Endothelial cell of umbilical vein (primary cell): ENCODE measurements around the gene GNE. TPM values are rescaled to one million over a fixed set of nuclear protein-coding genes. Genes with fewer than 3 reads are reported as not detected.

ENCODE experiments used
- BruUV-seq: library from RNA; stranded (reverse); fragments of 400-500 nt; replicated peaks from 2 replicates; lab custom pipeline; 2021; lab: Mats Ljungman, UMichigan
- CTCF ChIA-PET: fragments of 300-600, 350-600 bp; sonication (Branson Sonifier 250); formaldehyde crosslinking; loops from one replicate; lab custom pipeline; 2021; ENCODE audit warnings: antibody characterized with exemption, inconsistent platforms; lab: Charles Lee
- POLR2A ChIA-PET: fragments of 300-600, 350-600 bp; sonication (Branson Sonifier 250); formaldehyde crosslinking; loops from one replicate; lab custom pipeline; 2021; ENCODE audit warnings: antibody characterized with exemption, inconsistent platforms; lab: Charles Lee
- DNase-seq: peaks from one replicate; pipeline ENCODE4 v3.0.0-alpha.2; 2011; ENCODE audit warnings: low read depth, low spot score
- FAIRE-seq: peaks from 2 replicates; lab custom pipeline; 2011; peaks lifted over from hg19 to GRCh38; lab: Jason Lieb, UNC
- H2AFZ ChIP-seq: 2 replicates; pipeline ENCODE4 v1.6.0; 2012; ENCODE audit warnings: low read depth, low read length, control low read depth, inconsistent platforms
- H3K27ac ChIP-seq: 2 replicates; pipeline ENCODE4 v1.5.1; 2011; ENCODE audit warnings: low read depth, mild to moderate bottlenecking, control low read depth, low read length, moderate library complexity; ENCODE audit not compliant: insufficient read depth
- H3K27me3 ChIP-seq, 2 experiments: 2 replicates each; pipeline versions ENCODE4 v1.6.0 to v1.6.1; 2011; ENCODE audit warnings: low read length in 2 of 2, mixed read lengths in 1 of 2; ENCODE audit not compliant: control insufficient read depth in 2 of 2, insufficient read depth in 2 of 2
- H3K36me3 ChIP-seq, 2 experiments: 2 replicates in 1 of 2; 3 replicates in 1 of 2; pipeline ENCODE4 v1.5.1; 2011; ENCODE audit warnings: low read length in 2 of 2, mild to moderate bottlenecking in 1 of 2, moderate library complexity in 1 of 2; ENCODE audit not compliant: control insufficient read depth in 2 of 2, insufficient read depth in 2 of 2; ENCODE audit errors: extremely low read depth in 1 of 2
- H3K4me1 ChIP-seq: 3 replicates; pipeline ENCODE4 v1.5.1; 2011; ENCODE audit warnings: mild to moderate bottlenecking, low read length; ENCODE audit not compliant: control insufficient read depth, insufficient read depth; ENCODE audit errors: extremely low read depth
- H3K4me2 ChIP-seq: 2 replicates; pipeline ENCODE4 v1.6.1; 2011; ENCODE audit warnings: low read length, control low read depth, mixed read lengths; ENCODE audit not compliant: insufficient read depth
- H3K4me3 ChIP-seq, 3 experiments: fragments of 200-600 bp in 1 of 3; sonication (generic), shearing (Covaris generic) in 1 of 3; replicated peaks in 1 of 3; 2 replicates each; pipeline ENCODE4 v1.5.1; 2011 to 2016; ENCODE audit warnings: control low read depth in 3 of 3, low read length in 3 of 3, mild to moderate bottlenecking in 2 of 3, inconsistent platforms in 1 of 3, low read depth in 1 of 3, moderate library complexity in 1 of 3; ENCODE audit not compliant: insufficient read depth in 1 of 3
- H3K79me2 ChIP-seq: 2 replicates; pipeline ENCODE4 v1.6.0; 2012; ENCODE audit warnings: low read length, inconsistent platforms; ENCODE audit not compliant: control insufficient read depth, insufficient read depth
- H3K9ac ChIP-seq: replicated peaks from 2 replicates; pipeline ENCODE3; 2011; ENCODE audit warnings: low read length, control low read depth; ENCODE audit not compliant: insufficient read depth; ENCODE audit errors: extremely low read depth
- H3K9me1 ChIP-seq: replicated peaks from 3 replicates; pipeline ENCODE4 v1.6.0; 2011; ENCODE audit warnings: mild to moderate bottlenecking, low read length; ENCODE audit not compliant: control insufficient read depth, insufficient read depth; ENCODE audit errors: extremely low read depth
- H3K9me3 ChIP-seq: replicated peaks from 2 replicates; pipeline ENCODE4 v1.5.1; 2012; ENCODE audit warnings: low read length, inconsistent platforms; ENCODE audit not compliant: control insufficient read depth, insufficient read depth
- H4K20me1 ChIP-seq: replicated peaks from 2 replicates; pipeline ENCODE3; 2011; ENCODE audit warnings: mild to moderate bottlenecking, low read length; ENCODE audit not compliant: control insufficient read depth, insufficient read depth; ENCODE audit errors: extremely low read depth
- CTCF ChIP-seq, 2 donors: IDR thresholded peaks; 1 replicate in 1 of 2; 2 replicates in 1 of 2; pipeline ENCODE4 v1.5.1; 2011; ENCODE audit warnings: low read length in 2 of 2, mild to moderate bottlenecking in 2 of 2, moderate library complexity in 2 of 2, control low read depth in 1 of 2, inconsistent platforms in 1 of 2, low read depth in 1 of 2; ENCODE audit not compliant: insufficient read depth in 1 of 2; ENCODE audit errors: extremely low read depth in 1 of 2
- EZH2 ChIP-seq: IDR thresholded peaks from 2 replicates; pipeline ENCODE4 v1.6.1; 2012; ENCODE audit warnings: borderline replicate concordance, low read depth, mild to moderate bottlenecking, moderate library complexity, low read length, inconsistent platforms; ENCODE audit not compliant: severe bottlenecking
- FOS ChIP-seq: IDR thresholded peaks from 2 replicates; pipeline ENCODE4 v1.6.1; 2011; ENCODE audit warnings: mild to moderate bottlenecking, low read length, moderate library complexity, borderline replicate concordance; ENCODE audit not compliant: insufficient read depth
- GATA2 ChIP-seq: IDR thresholded peaks from 2 replicates; pipeline ENCODE4 v1.7.0; 2011; ENCODE audit warnings: low read depth, mild to moderate bottlenecking, moderate library complexity, mixed read lengths, low read length; ENCODE audit not compliant: insufficient read length, insufficient read depth
- JUN ChIP-seq: IDR thresholded peaks from 2 replicates; pipeline ENCODE4 v1.6.1; 2011; ENCODE audit warnings: borderline replicate concordance, low read depth; ENCODE audit not compliant: insufficient read length, insufficient read depth
- MYC ChIP-seq: IDR thresholded peaks from one replicate; pipeline ENCODE4 v1.6.1; 2011; ENCODE audit warnings: mild to moderate bottlenecking, low read depth, low read length
- POLR2A ChIP-seq: IDR thresholded peaks from 2 replicates; pipeline ENCODE4 v1.6.1; 2012; ENCODE audit warnings: low read depth, mild to moderate bottlenecking, control low read depth, low read length
- POLR2AphosphoS5 ChIP-seq: IDR thresholded peaks from 2 replicates; pipeline ENCODE4 v1.6.1; 2012; ENCODE audit warnings: low read depth, mild to moderate bottlenecking, control low read depth, low read length, moderate library complexity; ENCODE audit not compliant: insufficient read depth
- dilution Hi-C: fragments of 300-500 bp; cut with MboI; formaldehyde crosslinking; loops from one replicate; pipeline ENCODE4 v1.15.0; 2019; ENCODE audit warnings: low sequenced_read_pairs; ENCODE audit not compliant: extremely low pct_ligation_motif_present
- intact Hi-C: fragments of 100-400 bp; cut with micrococcal nuclease; formaldehyde crosslinking; loops from one replicate; pipeline ENCODE4 v1.10.0; 2022
- polyA plus RNA-seq, 4 experiments: library from polyadenylated mRNA; depleted of rRNA in 3 of 4; stranded (reverse) in 3 of 4; unstranded in 1 of 4; fragments of >200 nt; gene quantifications; 2 replicates each; pipeline versions ENCODE4 v1.2.1 to v1.2.3, GENCODE V29; 2011 to 2012; ENCODE audit warnings: missing spikeins in 1 of 4
- total RNA-seq: library from RNA; stranded (reverse); gene quantifications from 2 replicates; pipeline ENCODE4 v1.2.3, GENCODE V29; 2021
- TF ChIP-seq, protein P1 (sequence below): IDR thresholded peaks from 2 replicates; pipeline ENCODE4 v1.6.1; 2011; ENCODE audit not compliant: insufficient read depth, insufficient read length

GNE gene
- total and polyA plus RNA-seq, 2 donors (not counting 3 experiments of a cell fraction or from before 2014, with no cell fraction given), result 8.5 to 11.4 TPM

- H4K20me1 ChIP-seq, result no peaks in the 10 kb centered on the region
- H3K36me3 ChIP-seq, result no peaks in the 10 kb centered on the region
- TF ChIP-seq MYC (no peak), POLR2AphosphoS5 (no peak), JUN (no peak), FOS (no peak), EZH2 (no peak), GATA2 (no peak), CTCF (IDR thresholded peaks at IDR 0.05; ENCODE audit: extremely low read depth in 1 of 2, insufficient read depth in 1 of 2, low read depth in 1 of 2, low read length in 2 of 2) (no peak), POLR2A (no peak)
- TF ChIP-seq, protein P1, sequence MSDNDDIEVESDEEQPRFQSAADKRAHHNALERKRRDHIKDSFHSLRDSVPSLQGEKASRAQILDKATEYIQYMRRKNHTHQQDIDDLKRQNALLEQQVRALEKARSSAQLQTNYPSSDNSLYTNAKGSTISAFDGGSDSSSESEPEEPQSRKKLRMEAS, result no peak
- H3K9me1 ChIP-seq, result no peaks in the 10 kb centered on the region
- intact Hi-C loops, result no loop called here
- H3K9me3 ChIP-seq, result no peaks in the 10 kb centered on the region
- H3K27me3 ChIP-seq, result no peaks in the 10 kb centered on the region
- dilution Hi-C loops, result no loop called here
- no peak overlapping the region for H3K4me3 ChIP-seq
- H2AFZ ChIP-seq, result no peak overlapping the region
- H3K4me1 ChIP-seq, result peaks cover 8% of the 10 kb centered on the region
- no peak overlapping the region for H3K27ac ChIP-seq
- no peaks in the 10 kb centered on the region for H3K79me2 ChIP-seq
- BruUV-seq, result no TSS peak
- no peak overlapping the region for H3K9ac ChIP-seq
- ChIA-PET POLR2A (no interaction called here), CTCF (no interaction called here)
- H3K4me2 ChIP-seq, result no peak overlapping the region
- FAIRE-seq (no peak), DNase-seq (no peak)
These were observed 22.7 kb upstream of the GNE start for GRCh38 chr9:36280989-36281388.
